Activated CD8-positive, alpha-beta T cell treated with anti-CD3 and anti-CD28 coated beads for 36 hours (primary cell): ENCODE measurements around the gene TCN2. TPM values are rescaled to one million over a fixed set of nuclear protein-coding genes. Genes with fewer than 3 reads are reported as not detected.
A peak's percentile ranks its signal among the peaks of the same experiment; 100 is the strongest.

Experiments
- ATAC-seq: fragments of 200-7000 bp; cut with Tn5 transposase; one replicate; pipeline ENCODE4 v1.10.0; 2021; ENCODE audit warnings: mild to moderate bottlenecking, moderate library complexity
- CTCF ChIA-PET: fragments of 350-600 bp; sonication (Branson Sonifier 250); formaldehyde crosslinking; loops from one replicate; lab custom pipeline; 2021; ENCODE audit warnings: antibody characterized with exemption; lab: Charles Lee
- POLR2A ChIA-PET: fragments of 350-600 bp; sonication (Branson Sonifier 250); formaldehyde crosslinking; loops from one replicate; lab custom pipeline; 2021; ENCODE audit warnings: antibody characterized with exemption; lab: Charles Lee
- DNase-seq: peaks from one replicate; pipeline ENCODE4 v3.0.0-alpha.2; 2020
- H3K27ac Mint-ChIP-seq: one replicate; pipeline ENCODE4 v1.8.0; 2021; ENCODE audit warnings: mild to moderate bottlenecking, mixed read lengths
- H3K27me3 Mint-ChIP-seq: one replicate; pipeline ENCODE4 v1.8.0; 2021; ENCODE audit warnings: mixed read lengths
- H3K36me3 Mint-ChIP-seq: one replicate; pipeline ENCODE4 v1.8.0; 2021; ENCODE audit warnings: low read depth, mixed read lengths
- H3K4me1 Mint-ChIP-seq: one replicate; pipeline ENCODE4 v1.8.0; 2021; ENCODE audit warnings: low read depth, mixed read lengths
- H3K4me3 Mint-ChIP-seq: one replicate; pipeline ENCODE4 v1.8.0; 2021; ENCODE audit warnings: mild to moderate bottlenecking, moderate library complexity, mixed read lengths
- H3K9me3 Mint-ChIP-seq: one replicate; pipeline ENCODE4 v1.8.0; 2021; ENCODE audit warnings: mixed read lengths
- intact Hi-C: fragments of 100-400 bp; cut with micrococcal nuclease; formaldehyde crosslinking; loops from one replicate; pipeline ENCODE4 v1.10.0; 2022
- total RNA-seq, 2 experiments: library from RNA; stranded (reverse); gene quantifications; one replicate each; pipeline ENCODE4 v1.2.3, GENCODE V29; 2021
- TF ChIP-seq, protein P1 (sequence below): fragments of 200-600 bp; IDR thresholded peaks from one replicate; pipeline ENCODE4 v1.8.0; 2022; ENCODE audit warnings: antibody characterized with exemption, mild to moderate bottlenecking

The TCN2 gene
- total RNA-seq, 2 experiments from 2014 or later = 0.16 TPM; not detected in 1

DNA sequence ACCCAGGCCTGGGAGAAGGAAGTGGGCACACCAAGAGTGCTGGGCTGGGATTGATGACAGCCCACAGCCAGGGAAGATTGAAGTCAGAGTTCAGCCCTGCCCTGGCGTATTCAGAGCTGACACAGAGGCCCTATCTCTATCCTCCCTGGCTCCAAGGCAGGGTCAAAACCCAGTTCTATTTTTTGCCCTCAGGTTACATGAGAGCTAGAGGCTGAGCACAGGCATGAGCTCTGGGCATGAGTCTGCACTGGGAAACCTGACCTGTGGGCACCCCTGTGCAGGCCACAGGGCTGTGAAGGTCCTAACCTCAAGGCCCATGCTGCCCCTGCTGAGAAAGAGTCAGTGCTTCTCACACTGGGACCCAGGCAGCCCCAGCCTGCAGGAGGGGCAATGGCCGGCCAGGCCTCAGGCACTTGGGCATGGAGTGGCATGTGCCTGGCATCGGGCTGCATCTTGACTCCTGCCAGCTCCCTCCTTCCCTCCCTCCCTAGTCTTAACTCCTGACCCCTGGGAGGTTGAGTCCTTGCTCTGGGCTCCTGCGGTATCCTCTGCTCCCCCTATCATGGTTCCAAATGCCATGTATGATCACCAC, 34.0 kb downstream of the TCN2 start:
- H3K27me3 Mint-ChIP-seq = no peaks in the 10 kb centered on the region
- ChIA-PET CTCF (interaction anchor here (1.6 kb wide), 1 partner anchor 9 kb away, joined by 6 read pairs; no protein-coding TSS in a partner anchor), POLR2A (interaction anchor here (0.9 kb wide), 1 partner anchor 11 kb away, joined by 3 read pairs; no protein-coding TSS in a partner anchor)
- H3K4me1 Mint-ChIP-seq = peaks cover 33% of the 10 kb centered on the region
- intact Hi-C loops = no loop called here
- H3K36me3 Mint-ChIP-seq = peaks cover 3% of the 10 kb centered on the region
- no peak overlapping the region for H3K4me3 Mint-ChIP-seq
- H3K9me3 Mint-ChIP-seq = no peaks in the 10 kb centered on the region
- DNase-seq (no peak), ATAC-seq (no peak)
- TF ChIP-seq, protein P1, sequence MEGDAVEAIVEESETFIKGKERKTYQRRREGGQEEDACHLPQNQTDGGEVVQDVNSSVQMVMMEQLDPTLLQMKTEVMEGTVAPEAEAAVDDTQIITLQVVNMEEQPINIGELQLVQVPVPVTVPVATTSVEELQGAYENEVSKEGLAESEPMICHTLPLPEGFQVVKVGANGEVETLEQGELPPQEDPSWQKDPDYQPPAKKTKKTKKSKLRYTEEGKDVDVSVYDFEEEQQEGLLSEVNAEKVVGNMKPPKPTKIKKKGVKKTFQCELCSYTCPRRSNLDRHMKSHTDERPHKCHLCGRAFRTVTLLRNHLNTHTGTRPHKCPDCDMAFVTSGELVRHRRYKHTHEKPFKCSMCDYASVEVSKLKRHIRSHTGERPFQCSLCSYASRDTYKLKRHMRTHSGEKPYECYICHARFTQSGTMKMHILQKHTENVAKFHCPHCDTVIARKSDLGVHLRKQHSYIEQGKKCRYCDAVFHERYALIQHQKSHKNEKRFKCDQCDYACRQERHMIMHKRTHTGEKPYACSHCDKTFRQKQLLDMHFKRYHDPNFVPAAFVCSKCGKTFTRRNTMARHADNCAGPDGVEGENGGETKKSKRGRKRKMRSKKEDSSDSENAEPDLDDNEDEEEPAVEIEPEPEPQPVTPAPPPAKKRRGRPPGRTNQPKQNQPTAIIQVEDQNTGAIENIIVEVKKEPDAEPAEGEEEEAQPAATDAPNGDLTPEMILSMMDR = no peak
- H3K27ac Mint-ChIP-seq = no peak overlapping the region

DNA sequence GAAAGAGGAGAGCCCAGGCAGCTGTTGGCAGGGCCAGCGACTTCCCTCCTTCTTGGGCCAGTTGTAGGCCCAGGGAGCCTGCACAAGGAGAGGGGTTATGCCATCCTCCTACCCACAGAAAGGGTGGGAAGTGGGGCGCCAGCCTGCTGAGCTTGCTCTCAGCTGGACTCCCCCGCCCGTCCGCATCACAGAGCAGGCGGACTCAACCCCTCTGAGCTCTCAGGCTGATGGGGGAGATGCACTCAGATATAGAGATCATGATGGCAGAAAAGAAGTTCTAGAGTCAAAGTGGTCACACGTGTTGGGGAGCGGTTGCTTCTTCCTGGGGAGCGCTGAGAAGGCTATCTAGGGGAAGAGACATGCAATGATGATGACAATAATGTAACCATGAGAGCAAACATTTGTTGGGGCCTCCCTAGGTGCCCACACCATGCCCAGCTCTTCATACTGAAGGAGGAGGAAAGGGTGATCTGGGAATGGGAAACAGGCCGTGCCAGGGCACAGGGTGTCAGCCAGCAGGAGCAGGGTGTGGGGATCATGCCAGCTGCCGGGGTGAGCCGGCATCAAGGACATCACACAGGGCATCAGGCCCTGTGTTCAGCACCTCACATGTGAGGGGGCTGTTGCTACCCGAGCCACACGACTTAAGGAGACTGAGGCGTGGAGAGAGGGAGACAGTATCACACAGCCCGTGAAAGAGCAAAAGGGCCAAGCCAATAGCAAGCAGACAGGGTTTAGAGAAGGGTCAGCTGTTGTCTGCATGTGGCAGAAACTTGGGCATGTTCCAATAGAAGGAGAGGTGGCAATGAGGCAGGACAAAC, 36.3 kb downstream of the TCN2 start:
- TF ChIP-seq, protein P1 = no peak
- H3K9me3 Mint-ChIP-seq = no peaks in the 10 kb centered on the region
- CTCF ChIA-PET = interaction anchor here (0.6 to 2.0 kb wide), 4 partner anchors 8 to 112 kb away, joined by 3 to 22 read pairs (median 4); partner anchors contain the start of gene SLC35E4
- POLR2A ChIA-PET = interaction anchor here (1.2 to 1.5 kb wide), 3 partner anchors 9 to 100 kb away, joined by 4 to 7 read pairs (median 5); no protein-coding TSS in a partner anchor
- peak overlapping the region; percentile 88 for H3K27ac Mint-ChIP-seq
- DNase-seq = no peak
- H3K4me3 Mint-ChIP-seq = no peak overlapping the region
- ATAC-seq = no peak
- H3K36me3 Mint-ChIP-seq = peaks cover 3% of the 10 kb centered on the region
- intact Hi-C loops = no loop called here
- no peaks in the 10 kb centered on the region for H3K27me3 Mint-ChIP-seq
- H3K4me1 Mint-ChIP-seq = peaks cover 25% of the 10 kb centered on the region

DNA sequence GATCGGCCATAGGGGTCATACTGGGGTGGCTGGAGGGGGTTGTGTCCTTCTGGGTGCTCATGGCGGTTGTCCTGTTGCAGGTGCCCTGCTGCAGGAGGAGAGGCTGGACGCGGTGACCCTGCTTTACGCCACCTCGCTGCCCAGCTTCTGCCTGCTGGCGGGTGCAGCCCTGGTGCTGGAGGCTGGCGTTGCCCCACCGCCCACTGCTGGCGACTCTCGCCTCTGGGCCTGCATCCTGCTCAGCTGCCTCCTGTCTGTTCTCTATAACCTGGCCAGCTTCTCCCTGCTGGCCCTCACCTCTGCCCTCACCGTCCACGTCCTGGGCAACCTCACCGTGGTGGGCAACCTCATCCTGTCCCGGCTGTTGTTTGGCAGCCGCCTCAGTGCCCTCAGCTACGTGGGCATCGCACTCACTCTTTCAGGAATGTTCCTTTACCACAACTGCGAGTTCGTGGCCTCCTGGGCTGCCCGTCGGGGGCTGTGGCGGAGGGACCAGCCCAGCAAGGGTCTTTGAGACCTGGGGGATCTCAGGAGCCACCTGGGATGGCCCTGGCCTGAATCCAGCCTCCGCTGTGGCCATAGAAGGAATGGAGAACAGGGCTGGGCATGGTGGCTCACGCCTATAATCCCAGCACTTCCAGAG, 39.7 kb downstream of the TCN2 start:
- Mint-ChIP-seq H3K9me3 (no peaks in the 10 kb centered on the region), H3K27me3 (no peaks in the 10 kb centered on the region), H3K27ac (no peak overlapping the region), H3K4me3 (no peak overlapping the region), H3K4me1 (peaks cover 40% of the 10 kb centered on the region), H3K36me3 (no peaks in the 10 kb centered on the region)
- TF ChIP-seq, protein P1 = no peak
- DNase-seq = no peak
- intact Hi-C loops = no loop called here
- ATAC-seq = no peak
- CTCF ChIA-PET = interaction anchor here (0.7 kb wide), 1 partner anchor 274 kb away, joined by 4 read pairs; no protein-coding TSS in a partner anchor
- POLR2A ChIA-PET = interaction anchor here (0.5 kb wide), 1 partner anchor 47 kb away, joined by 3 read pairs; no protein-coding TSS in a partner anchor

DNA sequence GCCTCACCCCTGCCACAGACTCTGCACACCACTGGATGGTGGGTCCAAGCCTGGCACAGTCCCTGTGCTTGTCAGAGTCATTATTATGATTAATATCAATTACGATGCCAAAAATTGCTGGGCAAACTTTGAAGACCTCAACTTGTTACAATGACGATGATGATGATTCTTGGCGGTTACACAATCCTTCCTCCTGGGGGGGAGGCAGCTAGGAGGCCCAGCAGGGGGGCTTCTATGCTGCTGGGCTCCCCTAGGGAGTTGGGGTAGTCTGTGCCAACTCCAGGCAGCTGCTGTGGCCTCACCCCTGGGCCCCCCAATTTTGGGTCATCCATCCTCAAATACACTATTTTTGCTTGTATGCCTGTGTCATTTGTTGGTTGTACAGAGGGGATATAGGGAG, 40.6 kb downstream of the TCN2 start:
- POLR2A ChIA-PET = interaction anchor here (1.0 to 3.3 kb wide), 2 partner anchors 12 to 13 kb away, joined by 3 to 19 read pairs; partner anchors contain the start of gene SLC35E4
- TF ChIP-seq, protein P1 = no peak
- Mint-ChIP-seq H3K4me3 (no peak overlapping the region), H3K4me1 (peaks cover 41% of the 10 kb centered on the region), H3K36me3 (no peaks in the 10 kb centered on the region), H3K27ac (no peak overlapping the region), H3K9me3 (no peaks in the 10 kb centered on the region), H3K27me3 (no peaks in the 10 kb centered on the region)
- no peak for ATAC-seq
- no peak for DNase-seq
- CTCF ChIA-PET = interaction anchor here (4.0 kb wide), 1 partner anchor 13 kb away, joined by 36 read pairs; the partner anchor contains the start of gene SLC35E4
- intact Hi-C loops = no loop called here
